HG03095 (cell line): Measurements from ENCODE around the gene CCRL2.
"Not testable (repeated sequence)": the region's sequence is repeated elsewhere in the genome, so short reads cannot be mapped to it uniquely, and the experiment has no call there.

Experiments
- ATAC-seq: cut with Tn5 transposase; IDR thresholded peaks from one replicate; pipeline ENCODE4 v1.9.1; 2021; ENCODE audit warnings: moderate library complexity; ENCODE audit not compliant: unreplicated experiment

The CCRL2 gene

GRCh38 chr3:46427916-46428833 is 21.1 kb downstream of the CCRL2 start:
- ATAC-seq: no peak

GRCh38 chr3:46429250-46429649 is 22.2 kb downstream of the CCRL2 start:
- ATAC-seq: no peak

GRCh38 chr3:46429671-46430070 is 22.6 kb downstream of the CCRL2 start:
- ATAC-seq: no peak

GRCh38 chr3:46430879-46431278 is 23.8 kb downstream of the CCRL2 start:
- not testable (repeated sequence) for ATAC-seq

- ATAC-seq: not testable (repeated sequence)
Measured at GRCh38 chr3:46431905-46432304, 24.8 kb downstream of the CCRL2 start.

- ATAC-seq: not testable (repeated sequence)
Measured at GRCh38 chr3:46433118-46433517, 26.1 kb downstream of the CCRL2 start.

DNA sequence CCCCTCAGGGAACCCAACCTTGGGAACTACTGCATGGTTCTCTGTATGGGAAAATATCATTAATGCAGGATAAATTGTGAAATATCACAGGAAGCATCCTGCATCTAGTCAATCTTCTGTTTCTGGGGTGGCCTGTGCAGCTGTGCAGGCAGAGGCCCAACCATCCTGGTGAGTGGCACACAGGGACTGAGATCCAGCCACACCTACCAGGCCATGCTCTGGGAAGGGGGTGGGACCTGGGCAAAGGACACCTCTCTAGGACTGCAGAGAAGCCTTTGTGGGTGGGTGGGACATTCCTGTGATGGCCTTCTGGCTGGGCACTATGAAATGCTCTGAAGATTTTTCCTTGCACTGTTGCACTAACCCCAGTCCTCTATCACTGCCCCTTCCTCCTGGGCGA is 26.8 kb downstream of the CCRL2 start:
- no peak for ATAC-seq

DNA sequence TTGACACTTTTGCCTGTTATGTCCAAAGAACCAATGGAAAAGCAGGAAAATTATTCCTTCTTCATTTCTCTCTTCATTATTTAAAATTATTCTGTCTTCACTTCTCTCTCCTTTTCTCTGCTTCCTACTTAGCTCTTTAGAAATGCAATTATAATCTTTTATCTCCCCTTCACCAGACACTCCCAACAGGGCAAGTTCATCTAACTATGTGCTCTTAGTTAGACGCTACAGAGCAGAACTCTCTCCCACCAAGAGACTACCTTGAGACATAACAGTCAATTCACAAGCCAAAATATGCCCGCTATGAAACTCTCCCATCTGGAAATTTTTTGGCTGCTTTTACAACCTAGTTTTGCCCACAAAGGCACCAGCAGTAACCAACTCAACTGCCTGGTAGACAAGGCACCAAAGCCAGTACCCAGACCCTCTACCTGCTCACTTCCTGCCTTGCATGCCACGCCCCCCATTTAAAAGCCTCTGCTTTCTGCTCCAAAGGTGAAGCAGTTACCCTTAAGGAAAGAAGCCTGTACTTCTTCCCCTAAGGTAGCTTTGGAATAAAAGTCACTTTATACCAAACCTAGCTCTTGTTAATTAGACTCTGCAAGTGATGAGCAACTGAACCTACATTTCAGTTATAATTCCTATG is 28.1 kb downstream of the CCRL2 start:
- ATAC-seq: no peak

DNA sequence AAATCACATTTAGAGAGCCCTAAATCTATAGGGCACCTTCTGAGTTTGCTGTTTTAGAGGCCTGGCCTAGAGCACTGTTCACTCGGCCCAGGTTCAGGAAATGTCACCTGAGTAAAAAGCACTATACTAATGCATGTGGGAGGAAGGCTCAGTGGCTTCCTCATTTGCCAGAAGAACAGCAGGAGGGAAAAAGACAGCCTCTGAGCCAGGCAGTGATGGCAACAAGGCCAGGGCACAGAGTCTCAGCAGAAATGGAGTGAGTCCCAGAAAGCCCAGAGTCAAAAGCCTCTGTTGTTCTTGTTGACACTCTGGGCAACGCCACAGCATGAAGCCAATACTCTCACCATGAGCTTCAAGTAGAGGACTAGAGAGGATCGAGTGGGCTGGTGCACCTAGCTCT is 31.8 kb downstream of the CCRL2 start:
- no peak for ATAC-seq

GRCh38 chr3:46440531-46441294 is 33.7 kb downstream of the CCRL2 start:
- ATAC-seq: no peak

GRCh38 chr3:46442576-46443530 is 35.8 kb downstream of the CCRL2 start:
- ATAC-seq: no peak

DNA sequence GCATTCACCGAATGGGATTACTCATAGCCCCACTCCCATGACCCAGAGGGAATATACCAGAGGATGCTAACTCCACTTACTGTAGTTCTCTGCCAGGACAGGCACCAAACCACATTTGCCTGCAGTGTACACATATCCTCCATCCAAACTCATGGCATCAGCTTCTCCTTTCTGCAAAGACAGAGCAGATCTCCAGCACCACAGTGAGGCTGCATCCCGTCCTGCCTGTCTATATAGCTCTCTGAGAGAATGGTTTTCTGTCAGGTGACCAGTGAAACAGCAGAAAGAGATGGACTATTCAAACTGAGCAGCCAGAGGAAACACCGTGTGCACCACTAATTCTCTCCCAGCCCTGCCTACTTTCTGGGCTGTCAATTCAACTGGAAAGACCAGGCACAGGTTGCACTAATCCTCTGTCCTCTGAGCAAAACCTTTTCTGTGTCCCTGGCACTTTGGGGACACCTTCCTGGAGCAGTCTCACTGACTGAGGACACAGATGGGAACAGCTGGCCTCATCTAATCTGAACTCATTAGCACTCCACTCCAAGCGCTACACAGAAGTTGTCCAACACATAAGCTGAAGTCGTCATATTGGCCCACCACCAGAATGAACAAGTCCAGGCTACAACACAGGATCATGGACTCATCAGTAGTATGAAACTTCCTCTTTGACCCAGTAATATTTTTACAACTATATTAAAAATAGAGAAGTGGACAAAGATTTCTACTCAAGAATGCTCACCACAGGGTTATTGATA is 40.3 kb downstream of the CCRL2 start:
- no peak for ATAC-seq

DNA sequence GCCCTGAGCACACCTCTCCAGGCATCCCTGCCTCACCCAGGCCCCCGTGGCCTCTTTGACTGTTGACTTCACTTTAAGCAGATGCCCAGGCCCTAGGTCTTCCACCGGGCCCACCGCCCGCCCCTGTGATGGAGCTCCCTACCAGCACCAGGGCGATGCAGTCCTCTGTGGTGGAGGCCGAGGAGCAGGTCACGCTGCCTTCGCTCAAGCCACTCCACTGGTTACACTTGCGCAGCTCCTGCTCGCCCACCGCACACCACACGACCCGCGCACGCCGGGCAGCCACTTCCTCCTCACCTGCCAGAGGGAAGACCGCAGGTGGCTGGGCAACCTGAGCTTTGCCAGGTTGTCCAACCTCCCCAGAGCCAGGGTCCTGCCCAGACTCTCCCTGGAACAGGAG is 41.7 kb downstream of the CCRL2 start:
- no peak for ATAC-seq

DNA sequence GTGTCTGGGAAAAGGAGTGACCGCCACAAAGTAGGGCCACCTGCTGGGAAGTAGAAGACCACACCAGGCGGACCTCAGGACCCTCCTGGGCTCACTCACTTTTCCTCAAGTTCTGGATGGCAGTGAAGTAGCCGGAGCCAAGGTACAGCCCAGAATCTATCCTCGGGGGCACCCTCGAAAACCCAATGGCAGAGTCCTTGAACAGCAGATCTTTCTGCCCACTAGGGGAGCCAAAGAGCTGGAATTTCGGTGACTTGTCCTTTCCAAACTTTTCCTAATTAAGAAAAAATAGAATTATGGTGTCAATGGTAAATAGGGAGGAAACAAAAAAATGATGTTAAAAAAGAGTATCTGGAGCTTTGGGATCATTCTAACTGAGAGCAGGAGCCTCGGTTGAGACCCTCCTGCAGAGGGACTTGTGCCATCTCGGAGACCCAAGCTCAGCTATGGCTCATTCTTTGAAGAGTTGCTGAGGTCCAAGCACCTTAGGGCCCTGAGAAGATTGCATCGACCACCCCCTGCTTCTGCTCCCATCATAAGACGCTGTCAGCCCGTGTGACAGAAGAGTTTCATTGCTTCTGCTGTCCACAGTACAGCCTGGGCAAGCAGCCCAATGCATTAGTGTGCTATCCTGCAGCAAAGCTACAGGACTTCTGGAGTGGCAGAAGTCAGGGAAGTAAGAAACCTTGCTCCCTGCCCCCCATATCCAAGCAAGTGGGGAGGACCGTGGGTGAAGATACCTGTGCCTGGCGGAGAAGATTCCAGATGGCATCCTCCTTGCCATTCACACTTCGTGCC is 42.9 kb downstream of the CCRL2 start:
- no peak for ATAC-seq

GRCh38 chr3:46453526-46454208 is 46.6 kb downstream of the CCRL2 start:
- ATAC-seq: no peak

DNA sequence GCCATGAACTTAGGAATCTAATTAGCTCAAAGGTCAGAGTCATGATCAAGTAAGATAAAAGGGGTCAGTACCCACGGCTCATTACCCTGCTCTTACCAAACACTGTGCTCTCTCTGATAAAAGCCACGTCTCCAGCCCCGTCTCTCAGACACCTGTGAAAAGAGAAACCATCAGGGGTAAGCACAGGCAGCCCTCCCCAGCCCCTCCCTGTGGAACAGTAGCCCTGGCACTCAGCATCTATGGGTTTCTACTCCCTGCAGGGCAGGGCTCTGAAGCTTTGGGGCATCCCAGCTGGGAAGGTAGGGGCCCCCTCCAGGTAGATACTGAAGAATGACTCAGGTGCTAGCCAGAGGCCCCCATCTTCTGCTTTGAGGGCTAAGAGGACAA is 47.1 kb downstream of the CCRL2 start:
- no peak for ATAC-seq

GRCh38 chr3:46454606-46455005 is 47.5 kb downstream of the CCRL2 start:
- ATAC-seq: no peak
